Panc1 (cell line): ENCODE measurements around the gene DBET. TPM values are rescaled to one million over a fixed set of nuclear protein-coding genes. Genes with fewer than 3 reads are reported as not detected.
"Not testable (repeated sequence)": the region's sequence is repeated elsewhere in the genome, so short reads cannot be mapped to it uniquely, and the experiment has no call there.

Experiments
- ATAC-seq: fragments of 200-7000 bp; cut with Tn5 transposase; 2 replicates; pipeline ENCODE4 v1.9.1; 2020; ENCODE audit warnings: mild to moderate bottlenecking, moderate library complexity
- Bru-seq: library from RNA; stranded (reverse); fragments of 400-500 nt; gene quantifications from one replicate; lab custom pipeline; 2021; lab: Mats Ljungman, UMichigan
- BruChase-seq, 2 experiments: library from RNA; stranded (reverse); fragments of 400-500 nt; gene quantifications; one replicate each; lab custom pipeline; 2021; lab: Mats Ljungman, UMichigan
- BruUV-seq: library from RNA; stranded (reverse); fragments of 400-500 nt; replicated peaks from 2 replicates; lab custom pipeline; 2021; lab: Mats Ljungman, UMichigan
- CTCF ChIA-PET: fragments of 300-600 bp; sonication (Branson Sonifier 250); formaldehyde crosslinking; loops from one replicate; lab custom pipeline; 2022; ENCODE audit warnings: antibody characterized with exemption; lab: Charles Lee
- POLR2A ChIA-PET: fragments of 300-600 bp; sonication (Branson Sonifier 250); formaldehyde crosslinking; loops from one replicate; lab custom pipeline; 2022; ENCODE audit warnings: antibody characterized with exemption; lab: Charles Lee
- DNase-seq: peaks from one replicate; pipeline ENCODE4 v3.0.0-alpha.2; 2010; ENCODE audit warnings: low read depth, low spot score
- H3K27ac ChIP-seq: 2 replicates; pipeline ENCODE4 v1.5.1; 2011; ENCODE audit warnings: mild to moderate bottlenecking, low read length, inconsistent platforms
- H3K27me3 ChIP-seq: fragments of 200-500 bp; sonication (Bioruptor generic); 2 replicates; pipeline ENCODE4 v1.6.0; 2014; ENCODE audit warnings: low read length, inconsistent platforms; ENCODE audit not compliant: control insufficient read depth, insufficient read depth
- H3K36me3 ChIP-seq: fragments of 200-500 bp; sonication (Bioruptor generic); 2 replicates; pipeline ENCODE4 v1.5.1; 2014; ENCODE audit warnings: inconsistent platforms, mild to moderate bottlenecking, low read length, moderate library complexity; ENCODE audit not compliant: control insufficient read depth, insufficient read depth
- H3K4me1 ChIP-seq: 2 replicates; pipeline ENCODE4 v1.5.1; 2011; ENCODE audit warnings: inconsistent platforms, mild to moderate bottlenecking, low read length, moderate library complexity; ENCODE audit not compliant: control insufficient read depth, insufficient read depth
- H3K4me3 ChIP-seq, 2 experiments: 2 replicates each; pipeline ENCODE4 v1.5.1; 2011 to 2012; ENCODE audit warnings: low read depth in 2 of 2, low read length in 2 of 2, mild to moderate bottlenecking in 2 of 2, inconsistent platforms in 1 of 2, moderate library complexity in 1 of 2
- H3K9me3 ChIP-seq: fragments of 200-500 bp; sonication (Bioruptor generic); 2 replicates; pipeline ENCODE4 v1.5.1; 2014; ENCODE audit warnings: low read depth, mild to moderate bottlenecking, inconsistent platforms, low read length, moderate library complexity; ENCODE audit not compliant: control insufficient read depth, insufficient read depth
- CTCF ChIP-seq: fragments of 450-650 bp; IDR thresholded peaks from 2 replicates; pipeline ENCODE4 v1.5.1; 2017; ENCODE audit warnings: mild to moderate bottlenecking
- POLR2AphosphoS5 ChIP-seq: IDR thresholded peaks from 2 replicates; pipeline ENCODE4 v1.6.1; 2012; ENCODE audit warnings: mild to moderate bottlenecking, low read depth, low read length, moderate library complexity
- REST ChIP-seq, 2 experiments: IDR thresholded peaks; 2 replicates each; pipeline ENCODE4 v1.6.1; 2011 to 2012; ENCODE audit warnings: low read depth in 2 of 2, control low read depth in 1 of 2, low read length in 1 of 2, mild to moderate bottlenecking in 1 of 2, moderate library complexity in 1 of 2; ENCODE audit not compliant: insufficient read depth in 1 of 2
- SIN3A ChIP-seq: IDR thresholded peaks from 2 replicates; pipeline ENCODE4 v1.6.1; 2012; ENCODE audit warnings: low read depth, mild to moderate bottlenecking, low read length, moderate library complexity, borderline replicate concordance; ENCODE audit not compliant: insufficient read depth
- TCF7L2 ChIP-seq: IDR thresholded peaks from 2 replicates; pipeline ENCODE4 v1.6.1; 2011; ENCODE audit warnings: mild to moderate bottlenecking, low read depth, low read length, inconsistent platforms
- in situ Hi-C: cut with HindIII; loops from 2 replicates; pipeline ENCODE4 v1.10.0; 2016; ENCODE audit warnings: low sequenced_read_pairs, low pct_unique_long_range_greater_than_20kb
- intact Hi-C: fragments of 100-400 bp; cut with micrococcal nuclease; formaldehyde crosslinking; loops from one replicate; pipeline ENCODE4 v1.10.0; 2022; ENCODE audit not compliant: unreplicated experiment
- long read RNA-seq: library from polyadenylated mRNA; unstranded; transcript quantifications from one replicate; pipeline ENCODE4 v2.0.0, GENCODE V29; 2021; ENCODE audit not compliant: unreplicated experiment
- polyA plus RNA-seq: library from polyadenylated mRNA; unstranded; fragments of >200 nt; gene quantifications from one replicate; pipeline ENCODE4 v1.2.1, GENCODE V29; 2012; ENCODE audit warnings: missing spikeins; ENCODE audit not compliant: insufficient read length
- total RNA-seq: library from RNA; stranded (reverse); gene quantifications from one replicate; pipeline ENCODE4 v1.2.1, GENCODE V29; 2021; ENCODE audit not compliant: unreplicated experiment

Gene DBET
- total RNA-seq (not detected), Bru-seq, nascent RNA (not detected), BruChase-seq, experiment 1, labeled RNA remaining after a 2-hour chase (not detected), BruChase-seq, experiment 2, labeled RNA remaining after a 6-hour chase (not detected)
- polyA plus RNA-seq, result not detected
- long read RNA-seq, result 0 reads

- POLR2A ChIA-PET, in situ Hi-C loops, H3K9me3 ChIP-seq, BruUV-seq, ATAC-seq, intact Hi-C loops, H3K4me1 ChIP-seq, DNase-seq, H3K4me3 ChIP-seq, CTCF ChIA-PET, H3K27ac ChIP-seq, H3K36me3 ChIP-seq, H3K27me3 ChIP-seq: not testable (repeated sequence)
Observed at GRCh38 chr4:190064342-190064741, at the start of gene DBET. DBET (plus strand) TSS chr4:190064502.

- intact Hi-C loops (no loop called here), in situ Hi-C loops (no loop called here)
- ChIA-PET CTCF (no interaction called here), POLR2A (no interaction called here)
- H3K27me3 ChIP-seq, result no peaks in the 10 kb centered on the region
- H3K36me3 ChIP-seq, result no peaks in the 10 kb centered on the region
- DNase-seq, result no peak
- no peaks in the 10 kb centered on the region for H3K4me1 ChIP-seq
- no peaks in the 10 kb centered on the region for H3K9me3 ChIP-seq
- no peak overlapping the region for H3K27ac ChIP-seq
- ATAC-seq, result no peak
- TF ChIP-seq CTCF, result no peak
- no peak for TF ChIP-seq SIN3A
- TF ChIP-seq REST (IDR thresholded peaks at IDR 0.05; ENCODE audit: insufficient read depth in 1 of 2, low read depth in 2 of 2, low read length in 1 of 2), result no peak
- TF ChIP-seq POLR2AphosphoS5, result no peak
- TF ChIP-seq TCF7L2, result no peak
- BruUV-seq, result no TSS peak
- H3K4me3 ChIP-seq, result no peak overlapping the region
Observed at GRCh38 chr4:190014771-190015537, 49.3 kb upstream of the DBET start.
